IMR-90 (cell line): ENCODE data around the gene FANK1. TPM values are rescaled to one million over a fixed set of nuclear protein-coding genes. Genes with fewer than 3 reads are reported as not detected.
A peak's percentile ranks its signal among the peaks of the same experiment; 100 is the strongest.
"Not testable (repeated sequence)": the region's sequence is repeated elsewhere in the genome, so short reads cannot be mapped to it uniquely, and the experiment has no call there.

Experiments
- ATAC-seq: fragments of 200-7000 bp; cut with Tn5 transposase; 2 replicates; pipeline ENCODE4 v1.9.1; 2020; ENCODE audit warnings: low read depth, mild to moderate bottlenecking, moderate library complexity
- Bru-seq: library from RNA; stranded (reverse); fragments of 400-500 nt; gene quantifications from one replicate; lab custom pipeline; 2021; lab: Mats Ljungman, UMichigan
- BruChase-seq, 2 experiments: library from RNA; stranded (reverse); fragments of 400-500 nt; gene quantifications; one replicate each; lab custom pipeline; 2021; lab: Mats Ljungman, UMichigan
- BruUV-seq: library from RNA; stranded (reverse); fragments of 400-500 nt; replicated peaks from 2 replicates; lab custom pipeline; 2021; lab: Mats Ljungman, UMichigan
- CTCF ChIA-PET: fragments of 300-600 bp; formaldehyde crosslinking; extraction: SDS; loops from one replicate; lab custom pipeline; 2021; ENCODE audit warnings: antibody characterized with exemption; lab: Yijun Ruan, JAX
- POLR2A ChIA-PET: fragments of 300-600 bp; sonication (Branson Sonifier 250); formaldehyde crosslinking; loops from one replicate; lab custom pipeline; 2022; ENCODE audit warnings: antibody characterized with exemption; ENCODE audit not compliant: unreplicated experiment; lab: Charles Lee
- DNase-seq: peaks from one replicate; pipeline ENCODE4 v3.0.0; 2013
- H2AFZ ChIP-seq: replicated peaks from 2 replicates; pipeline ENCODE3; 2013; ENCODE audit warnings: low read length, mild to moderate bottlenecking; ENCODE audit not compliant: poor library complexity
- H2AK5ac ChIP-seq: 2 replicates; pipeline ENCODE4 v1.6.1; 2013; ENCODE audit warnings: low read depth, low read length, inconsistent platforms
- H2AK9ac ChIP-seq: replicated peaks from 2 replicates; pipeline ENCODE3; 2013; ENCODE audit warnings: mild to moderate bottlenecking, low read depth, low read length, moderate library complexity; ENCODE audit not compliant: poor library complexity
- H2BK120ac ChIP-seq: 2 replicates; pipeline ENCODE4 v1.6.1; 2013; ENCODE audit warnings: low read depth, low read length, inconsistent platforms
- H2BK15ac ChIP-seq: 3 replicates; pipeline ENCODE4 v1.6.1; 2013; ENCODE audit warnings: low read depth, low read length, inconsistent platforms
- H2BK20ac ChIP-seq: 2 replicates; pipeline ENCODE4 v1.6.1; 2013; ENCODE audit warnings: low read depth, mild to moderate bottlenecking, inconsistent platforms, low read length, moderate library complexity
- H2BK5ac ChIP-seq: 2 replicates; pipeline ENCODE4 v1.6.1; 2013; ENCODE audit warnings: mild to moderate bottlenecking, low read depth, low read length, inconsistent platforms; ENCODE audit not compliant: poor library complexity, severe bottlenecking
- H3K14ac ChIP-seq: replicated peaks from 2 replicates; pipeline ENCODE4 v1.6.1; 2013; ENCODE audit warnings: low read depth, low read length, inconsistent platforms
- H3K18ac ChIP-seq: 2 replicates; pipeline ENCODE4 v1.6.1; 2013; ENCODE audit warnings: low read depth, low read length, control low read depth
- H3K23ac ChIP-seq: 2 replicates; pipeline ENCODE4 v1.6.1; 2013; ENCODE audit warnings: low read depth, low read length, inconsistent platforms
- H3K27ac ChIP-seq: 2 replicates; pipeline ENCODE4 v1.5.1; 2013; ENCODE audit warnings: mild to moderate bottlenecking, control low read depth, low read length; ENCODE audit not compliant: insufficient read depth
- H3K27me3 ChIP-seq: 2 replicates; pipeline ENCODE4 v1.6.1; 2013; ENCODE audit warnings: low read length; ENCODE audit not compliant: control insufficient read depth, insufficient read depth
- H3K36me3 ChIP-seq: 2 replicates; pipeline ENCODE4 v1.6.1; 2013; ENCODE audit warnings: low read length, mixed read lengths; ENCODE audit not compliant: control insufficient read depth, insufficient read depth
- H3K4ac ChIP-seq: 2 replicates; pipeline ENCODE4 v1.6.1; 2013; ENCODE audit warnings: low read depth, low read length, inconsistent platforms
- H3K4me1 ChIP-seq: 2 replicates; pipeline ENCODE4 v1.6.1; 2013; ENCODE audit warnings: low read length, mixed read lengths; ENCODE audit not compliant: control insufficient read depth, insufficient read depth
- H3K4me2 ChIP-seq: 2 replicates; pipeline ENCODE4 v1.6.1; 2013; ENCODE audit warnings: low read depth, mild to moderate bottlenecking, control low read depth, low read length, moderate library complexity
- H3K4me3 ChIP-seq: 2 replicates; pipeline ENCODE4 v1.5.1; 2013; ENCODE audit warnings: low read depth, mild to moderate bottlenecking, control low read depth, low read length, moderate library complexity; ENCODE audit not compliant: insufficient read depth
- H3K56ac ChIP-seq: 2 replicates; pipeline ENCODE4 v1.6.1; 2013; ENCODE audit warnings: low read length, inconsistent platforms; ENCODE audit not compliant: insufficient read depth; ENCODE audit errors: extremely low read depth
- H3K79me1 ChIP-seq, 2 experiments: 2 replicates each; pipeline ENCODE4 v1.6.1; 2013; ENCODE audit warnings: low read length in 2 of 2, inconsistent platforms in 1 of 2, low read depth in 1 of 2
- H3K9ac ChIP-seq: 2 replicates; pipeline ENCODE4 v1.6.1; 2013; ENCODE audit warnings: low read depth, low read length, control low read depth
- H3K9me1 ChIP-seq: 2 replicates; pipeline ENCODE4 v1.6.1; 2013; ENCODE audit warnings: low read length, inconsistent platforms; ENCODE audit not compliant: insufficient read depth
- H3K9me3 ChIP-seq: 2 replicates; pipeline ENCODE4 v1.6.1; 2013; ENCODE audit warnings: low read length; ENCODE audit not compliant: control insufficient read depth, insufficient read depth
- H4K20me1 ChIP-seq: 2 replicates; pipeline ENCODE4 v1.6.1; 2013; ENCODE audit warnings: low read length, inconsistent platforms; ENCODE audit not compliant: insufficient read depth
- H4K5ac ChIP-seq: 2 replicates; pipeline ENCODE4 v1.6.1; 2013; ENCODE audit warnings: mild to moderate bottlenecking, low read depth, low read length, control low read depth
- H4K8ac ChIP-seq, 2 experiments: 2 replicates each; pipeline ENCODE4 v1.6.1; 2013; ENCODE audit warnings: low read depth in 2 of 2, low read length in 2 of 2, control low read depth in 1 of 2, inconsistent platforms in 1 of 2
- H4K91ac ChIP-seq: 2 replicates; pipeline ENCODE4 v1.6.1; 2013; ENCODE audit warnings: low read depth, low read length, inconsistent platforms; ENCODE audit not compliant: insufficient read depth
- MAZ ChIP-seq: IDR thresholded peaks from 2 replicates; pipeline ENCODE4 v1.6.1; 2012; ENCODE audit warnings: low read depth, mild to moderate bottlenecking, low read length, improper control_type of control experiment, moderate library complexity, borderline replicate concordance
- MXI1 ChIP-seq: IDR thresholded peaks from 2 replicates; pipeline ENCODE4 v1.6.1; 2012; ENCODE audit warnings: low read depth, mild to moderate bottlenecking, low read length, moderate library complexity, borderline replicate concordance
- WGBS, 2 experiments: methylation state at CpG; one replicate each; pipeline versions ENCODE4 v1.1.5 to v1.1.7; 2013; ENCODE audit warnings: missing lambda C conversion rate in 2 of 2; ENCODE audit not compliant: insufficient read length in 1 of 2; ENCODE audit errors: extremely low coverage in 2 of 2; 5-methylcytosine and 5-hydroxymethylcytosine counted together
- dilution Hi-C: fragments of 300-500 bp; cut with HindIII; formaldehyde crosslinking; loops from one replicate; pipeline ENCODE4 v1.14.3; 2018; ENCODE audit warnings: low sequenced_read_pairs; ENCODE audit not compliant: unreplicated experiment
- in situ Hi-C: fragments of 300-500 bp; cut with MboI; formaldehyde crosslinking; loops from 3 replicates; pipeline ENCODE4 v1.14.3; 2019; ENCODE audit warnings: low sequenced_read_pairs, inconsistent platforms, mixed read lengths
- intact Hi-C: fragments of 100-400 bp; cut with micrococcal nuclease; formaldehyde crosslinking; loops from 2 replicates; pipeline ENCODE4 v1.10.0; 2022
- long read RNA-seq: library from polyadenylated mRNA; unstranded; transcript quantifications from one replicate; pipeline ENCODE4 v2.0.0, GENCODE V29; 2021; ENCODE audit not compliant: unreplicated experiment
- polyA plus RNA-seq, 3 experiments: library from polyadenylated mRNA; depleted of rRNA; stranded (reverse); fragments of >200 nt; gene quantifications; 2 replicates each; pipeline ENCODE4 v1.2.3, GENCODE V29; 2012; ENCODE audit warnings: low replicate concordance in 1 of 3
- total RNA-seq: library from RNA; depleted of rRNA; stranded (reverse); fragments of >200 nt; gene quantifications from 2 replicates; pipeline ENCODE4 v1.2.3, GENCODE V29; 2012; rRNA removed

FANK1 gene
- total RNA-seq (0.90 and 1.9 TPM in 2 replicates), polyA plus RNA-seq (2012; rRNA removed) (2.0 and 2.2 TPM in 2 replicates), Bru-seq, nascent RNA (percentile 56 among the genes with signal in this experiment), BruChase-seq, experiment 1, labeled RNA remaining after a 6-hour chase (percentile 86 among the genes with signal in this experiment), BruChase-seq, experiment 2, labeled RNA remaining after a 2-hour chase (percentile 87 among the genes with signal in this experiment)
- polyA plus RNA-seq (2012; cell fraction: cytosol; rRNA removed) = 0.56 and 0.67 TPM in 2 replicates
- 1.0 and 7.5 TPM in 2 replicates for polyA plus RNA-seq (2012; cell fraction: nucleus; rRNA removed; ENCODE audit: low replicate concordance)
- long read RNA-seq, partial matches to known transcripts = 0 of 10 reads
- long read RNA-seq, other reads (novel, unspliced or antisense) = 10 of 10 reads

GRCh38 chr10:125896088-125896934 is at the start of gene FANK1:
Gene FANK1 (plus strand): TSS chr10:125896564. CDS start chr10:125896643, 79 bp downstream.
- 16% methylated on average over 91 of the region's 106 CpGs; no CpG with 5 or more reads in 1 of the 2 experiments for WGBS, 2 experiments
- CTCF ChIA-PET = not testable (repeated sequence)

More at GRCh38 chr10:125896088-125896934, at the start of gene FANK1:
- dilution Hi-C loops, H3K18ac ChIP-seq, intact Hi-C loops, H3K79me1 ChIP-seq, H2BK15ac ChIP-seq, H3K9me3 ChIP-seq, in situ Hi-C loops, H3K36me3 ChIP-seq, H4K5ac ChIP-seq, H4K20me1 ChIP-seq, POLR2A ChIA-PET, H3K23ac ChIP-seq, H2BK120ac ChIP-seq, H2BK20ac ChIP-seq, H3K9me1 ChIP-seq, H2AK5ac ChIP-seq, H3K27me3 ChIP-seq, BruUV-seq, H3K4me1 ChIP-seq: not testable (repeated sequence)
- Histone ChIP-seq H3K9ac (peak within 1 kb of the TSS; percentile 62), H4K91ac (peak within 1 kb of the TSS; percentile 58; the same call in 1 of the 2 replicates), H4K8ac (peak within 1 kb of the TSS in 1 of 2 experiments; percentile 54; a peak in 3 of 4 replicates), H2AFZ (peak within 1 kb of the TSS; percentile 92), H3K4me3 (peak within 1 kb of the TSS; percentile 54), H2BK5ac (peak within 1 kb of the TSS; percentile 70), H3K4ac (peak within 1 kb of the TSS; percentile 54; the same call in 1 of the 2 replicates), H3K14ac (0 out of 2 replicates have a peak within 1 kb of the TSS, but pooled peaks have one; percentile 58), H3K56ac (peak within 1 kb of the TSS; percentile 83), H3K4me2 (peak within 1 kb of the TSS; percentile 93), H2AK9ac (peak within 1 kb of the TSS; percentile 65), H3K27ac (peak within 1 kb of the TSS; percentile 86)
- ATAC-seq (peak; percentile 91), DNase-seq (peak; percentile 81)
- TF ChIP-seq MAZ = peak; percentile 25; the same call in 1 of the 2 replicates
- peak; percentile 50; the same call in 1 of the 2 replicates for TF ChIP-seq MXI1
